ENCODE measurements around the gene SF3A2.

Gene SF3A2

GRCh38 chr19:2214251-2214650 is 22.4 kb upstream of the SF3A2 start:
- DNase-seq (no peak), ATAC-seq (ENCODE audit: insufficient read depth, low read depth) (no peak)
- no peaks in the 10 kb centered on the region for H3K4me1 ChIP-seq (ENCODE audit: insufficient read depth, low read length)
- peaks cover 96% of the 10 kb centered on the region for H3K36me3 ChIP-seq (ENCODE audit: insufficient read depth, low read length)
- no peak overlapping the region for H3K4me3 ChIP-seq (ENCODE audit: low read depth in 1 of 2, low read length in 2 of 2)
- H3K27me3 ChIP-seq (ENCODE audit: insufficient read depth, low read length, poor library complexity): no peaks in the 10 kb centered on the region
- H2AFZ ChIP-seq (ENCODE audit: low read depth, low read length): no peak overlapping the region
- no peak overlapping the region for H3K27ac ChIP-seq (ENCODE audit: low read length)
- peaks cover 10% of the 10 kb centered on the region; the same call in 1 of the 2 replicates for H3K79me2 ChIP-seq (ENCODE audit: insufficient read depth, low read length)
- H3K9me3 ChIP-seq (ENCODE audit: insufficient read depth, low read length, severe bottlenecking): no peaks in the 10 kb centered on the region
- no peak for TF ChIP-seq EZH2 (IDR thresholded peaks at IDR 0.05; ENCODE audit: borderline replicate concordance, low read depth, low read length, severe bottlenecking)
- no peak overlapping the region for H3K9ac ChIP-seq (ENCODE audit: low read depth, low read length)
- H4K20me1 ChIP-seq (ENCODE audit: insufficient read depth, low read length): peaks cover 43% of the 10 kb centered on the region
- H3K4me2 ChIP-seq (ENCODE audit: insufficient read depth, low read length): no peak overlapping the region

- no peak overlapping the region for H3K4me2 ChIP-seq (ENCODE audit: insufficient read depth, low read length)
- DNase-seq (no peak), ATAC-seq (ENCODE audit: insufficient read depth, low read depth) (no peak)
- H3K79me2 ChIP-seq (ENCODE audit: insufficient read depth, low read length): peaks cover 13% of the 10 kb centered on the region; the same call in 1 of the 2 replicates
- TF ChIP-seq EZH2 (IDR thresholded peaks at IDR 0.05; ENCODE audit: borderline replicate concordance, low read depth, low read length, severe bottlenecking): no peak
- no peak for TF ChIP-seq CTCF (IDR thresholded peaks at IDR 0.05; ENCODE audit: borderline replicate concordance, extremely low read depth, low read length, poor library complexity, severe bottlenecking)
- H3K36me3 ChIP-seq (ENCODE audit: insufficient read depth, low read length): peaks cover 96% of the 10 kb centered on the region
- no peak overlapping the region for H3K4me3 ChIP-seq (ENCODE audit: low read depth in 1 of 2, low read length in 2 of 2)
- H3K27ac ChIP-seq (ENCODE audit: low read length): no peak overlapping the region
- H3K27me3 ChIP-seq (ENCODE audit: insufficient read depth, low read length, poor library complexity): no peaks in the 10 kb centered on the region
- H3K9me3 ChIP-seq (ENCODE audit: insufficient read depth, low read length, severe bottlenecking): no peaks in the 10 kb centered on the region
- H4K20me1 ChIP-seq (ENCODE audit: insufficient read depth, low read length): peaks cover 46% of the 10 kb centered on the region
- H3K4me1 ChIP-seq (ENCODE audit: insufficient read depth, low read length): no peaks in the 10 kb centered on the region
- H2AFZ ChIP-seq (ENCODE audit: low read depth, low read length): no peak overlapping the region
- H3K9ac ChIP-seq (ENCODE audit: low read depth, low read length): no peak overlapping the region
Measured at GRCh38 chr19:2215281-2215751, 21.3 kb upstream of the SF3A2 start.

GRCh38 chr19:2216361-2217225 is 20.0 kb upstream of the SF3A2 start:
- Histone ChIP-seq H3K9me3 (ENCODE audit: insufficient read depth, low read length, severe bottlenecking) (no peaks in the 10 kb centered on the region), H3K79me2 (ENCODE audit: insufficient read depth, low read length) (peaks cover 8% of the 10 kb centered on the region; the same call in 1 of the 2 replicates), H3K36me3 (ENCODE audit: insufficient read depth, low read length) (peaks cover 96% of the 10 kb centered on the region), H3K27ac (ENCODE audit: low read length) (no peak overlapping the region), H2AFZ (ENCODE audit: low read depth, low read length) (no peak overlapping the region), H3K4me2 (ENCODE audit: insufficient read depth, low read length) (no peak overlapping the region), H3K4me3 (ENCODE audit: low read depth in 1 of 2, low read length in 2 of 2) (no peak overlapping the region), H4K20me1 (ENCODE audit: insufficient read depth, low read length) (peaks cover 41% of the 10 kb centered on the region), H3K9ac (ENCODE audit: low read depth, low read length) (no peak overlapping the region), H3K27me3 (ENCODE audit: insufficient read depth, low read length, poor library complexity) (no peaks in the 10 kb centered on the region), H3K4me1 (ENCODE audit: insufficient read depth, low read length) (no peaks in the 10 kb centered on the region)
- no peak for TF ChIP-seq EZH2 (IDR thresholded peaks at IDR 0.05; ENCODE audit: borderline replicate concordance, low read depth, low read length, severe bottlenecking)
- no peak for TF ChIP-seq CTCF (IDR thresholded peaks at IDR 0.05; ENCODE audit: borderline replicate concordance, extremely low read depth, low read length, poor library complexity, severe bottlenecking)
- ATAC-seq (ENCODE audit: insufficient read depth, low read depth) (no peak; the same call in 2 of the 3 replicates), DNase-seq (no peak)

- Histone ChIP-seq H4K20me1 (ENCODE audit: insufficient read depth, low read length) (peaks cover 40% of the 10 kb centered on the region), H3K36me3 (ENCODE audit: insufficient read depth, low read length) (peaks cover 96% of the 10 kb centered on the region), H3K79me2 (ENCODE audit: insufficient read depth, low read length) (peaks cover 8% of the 10 kb centered on the region; the same call in 1 of the 2 replicates), H2AFZ (ENCODE audit: low read depth, low read length) (no peak overlapping the region), H3K4me3 (ENCODE audit: low read depth in 1 of 2, low read length in 2 of 2) (no peak overlapping the region), H3K9ac (ENCODE audit: low read depth, low read length) (no peak overlapping the region), H3K27me3 (ENCODE audit: insufficient read depth, low read length, poor library complexity) (no peaks in the 10 kb centered on the region), H3K27ac (ENCODE audit: low read length) (no peak overlapping the region), H3K4me2 (ENCODE audit: insufficient read depth, low read length) (no peak overlapping the region), H3K9me3 (ENCODE audit: insufficient read depth, low read length, severe bottlenecking) (no peaks in the 10 kb centered on the region), H3K4me1 (ENCODE audit: insufficient read depth, low read length) (no peaks in the 10 kb centered on the region)
- TF ChIP-seq CTCF (IDR thresholded peaks at IDR 0.05; ENCODE audit: borderline replicate concordance, extremely low read depth, low read length, poor library complexity, severe bottlenecking) (no peak), EZH2 (IDR thresholded peaks at IDR 0.05; ENCODE audit: borderline replicate concordance, low read depth, low read length, severe bottlenecking) (no peak)
- DNase-seq (no peak), ATAC-seq (ENCODE audit: insufficient read depth, low read depth) (no peak)
Measured at GRCh38 chr19:2217591-2217990, 19.0 kb upstream of the SF3A2 start.

All from DND-41 (cell line).